ENCODE measurements around the gene EVL. TPM values are rescaled to one million over a fixed set of nuclear protein-coding genes. Genes with fewer than 3 reads are reported as not detected.

EVL gene
- total and polyA plus RNA-seq, 2 of the 8 experiments (the other 6 are each of a cell fraction or from before 2014, with no cell fraction given) = 30.7 to 64.6 TPM

DNA sequence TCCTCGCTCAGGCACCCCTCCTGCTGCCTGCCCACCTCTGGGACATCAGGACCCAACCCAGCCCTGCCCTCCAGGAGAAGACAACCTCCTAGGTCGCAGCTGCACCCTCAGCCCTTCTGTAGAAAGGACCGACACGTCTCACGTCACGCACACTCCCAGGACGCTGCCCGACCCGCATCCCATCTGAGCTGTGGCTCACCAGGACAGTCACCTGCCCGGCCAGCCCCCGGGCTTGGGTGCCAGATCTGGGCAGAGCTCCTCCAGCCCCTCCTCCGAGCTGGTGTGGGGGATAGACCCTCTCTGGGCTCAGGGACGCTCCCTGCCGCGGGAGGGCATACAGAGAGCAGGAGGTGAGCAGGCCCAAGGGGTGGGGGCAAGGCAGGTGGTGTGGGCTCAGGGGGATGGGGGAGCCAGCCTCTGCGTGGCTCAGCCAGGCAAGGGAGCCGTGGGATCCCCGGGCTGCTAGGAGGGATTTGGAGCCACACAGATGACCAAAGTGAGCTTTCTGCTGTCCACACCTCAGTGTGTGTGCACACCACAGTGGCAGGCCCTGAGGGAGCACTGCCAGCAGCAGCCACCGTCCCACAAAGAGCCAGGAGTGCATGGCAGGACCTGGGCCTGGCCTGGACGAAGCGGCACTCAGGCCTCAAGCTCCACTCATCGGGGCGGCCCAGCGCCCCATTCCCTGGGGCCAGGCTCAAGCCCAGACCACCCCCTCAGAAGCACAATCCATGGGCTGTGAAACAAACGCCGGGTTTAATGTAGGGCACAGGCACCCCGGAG, 80.7 kb downstream of the EVL start:
- no peak overlapping the region for H2AFZ ChIP-seq (ENCODE audit: low read length)
- no peak overlapping the region for H2BK20ac ChIP-seq (ENCODE audit: low read length)
- H4K91ac ChIP-seq (replicated peaks; ENCODE audit: insufficient read length, low read length) = no peak overlapping the region
- H2AK5ac ChIP-seq (ENCODE audit: low read depth, low read length) = no peak overlapping the region
- no peaks in the 10 kb centered on the region for H3K79me1 ChIP-seq (ENCODE audit: low read depth, low read length)
- POLR2A ChIA-PET (ENCODE audit: partially characterized antibody) = interaction anchor here (1.5 kb wide), 1 partner anchor 8 kb away, joined by 3 read pairs; no protein-coding TSS in a partner anchor
- no peaks in the 10 kb centered on the region for H3K27me3 ChIP-seq (replicated peaks in 1 of 4; ENCODE audit: control insufficient read depth in 3 of 4, extremely low read depth in 1 of 4, insufficient read depth in 3 of 4, low read length in 3 of 4)
- no peak overlapping the region for H2BK120ac ChIP-seq (replicated peaks; ENCODE audit: low read depth, low read length)
- no peak overlapping the region for H3K4me2 ChIP-seq (ENCODE audit: insufficient read depth in 1 of 2, low read depth in 2 of 2, low read length in 2 of 2)
- H3K4ac ChIP-seq (replicated peaks; ENCODE audit: insufficient read length, low read depth, low read length) = no peak overlapping the region
- H3K9ac ChIP-seq (replicated peaks in 1 of 4; ENCODE audit: extremely low read depth in 1 of 4, low read depth in 3 of 4, low read length in 3 of 4) = no peak overlapping the region
- no peak overlapping the region for H4K5ac ChIP-seq (ENCODE audit: insufficient read length, low read depth, low read length)
- H4K20me1 ChIP-seq (replicated peaks in 1 of 2; ENCODE audit: control insufficient read depth in 1 of 2, insufficient read depth in 2 of 2, low read length in 2 of 2) = peaks cover 0 to 7% of the 10 kb centered on the region in 2 experiments
- peaks cover 0 to 5% (median 3%) of the 10 kb centered on the region in 4 experiments; a peak in 4 of 7 replicates for H3K4me1 ChIP-seq (replicated peaks in 1 of 4; ENCODE audit: control insufficient read depth in 3 of 4, insufficient read depth in 4 of 4, low read length in 3 of 4)
- no peak overlapping the region for H2BK15ac ChIP-seq (ENCODE audit: low read length)
- FAIRE-seq (no peak), DNase-seq (ENCODE audit: low read depth in 1 of 2, low spot score in 2 of 2) (no peak)
- 0 out of 8 replicates have a peak, but pooled peaks cover 0 to 3% (median 0%) of the 10 kb centered on the region in 4 experiments for H3K36me3 ChIP-seq (ENCODE audit: control insufficient read depth in 2 of 4, insufficient read depth in 4 of 4, low read length in 3 of 4)
- H3K79me2 ChIP-seq (ENCODE audit: control insufficient read depth in 1 of 2, insufficient read depth in 2 of 2, low read length in 2 of 2) = no peaks in the 10 kb centered on the region; a peak in 1 of 4 replicates
- H3K9me3 ChIP-seq (ENCODE audit: insufficient read depth in 2 of 2, low read depth in 1 of 2, low read length in 1 of 2) = no peaks in the 10 kb centered on the region
- WGBS, 2 experiments (ENCODE audit: extremely low coverage in 1 of 2, insufficient coverage in 1 of 2, insufficient read length in 1 of 2, insufficient replicate concordance in 2 of 2, low coverage in 1 of 2, low lambda C conversion rate in 2 of 2, missing lambda C conversion rate in 1 of 2) = 90% methylated on average over 23 of the region's 27 CpGs; no CpG with 5 or more reads in 1 of the 2 experiments
- H3K23me2 ChIP-seq (ENCODE audit: low read depth, low read length) = no peaks in the 10 kb centered on the region
- H2BK12ac ChIP-seq (ENCODE audit: low read depth, low read length) = no peak overlapping the region; the same call in 1 of the 2 replicates
- H3K14ac ChIP-seq (ENCODE audit: insufficient read length) = no peak overlapping the region
- no peak overlapping the region for H3K23ac ChIP-seq (ENCODE audit: insufficient read length)
- CTCF ChIA-PET (ENCODE audit: partially characterized antibody) = interaction anchor here (1.3 to 22.9 kb wide), 5 partner anchors 9 to 38 kb away, joined by 3 to 307 read pairs (median 6); partner anchors contain the start of gene DEGS2
- H3K27ac ChIP-seq (ENCODE audit: low read depth, low read length) = no peak overlapping the region
- peak overlapping the region; percentile 14 for H4K8ac ChIP-seq (ENCODE audit: extremely low read depth, insufficient read depth, low read length)
- 0 out of 2 replicates have a peak overlapping the region, but pooled peaks have one; percentile 35 for H2BK5ac ChIP-seq (ENCODE audit: low read depth, low read length)
- H3K4me3 ChIP-seq (ENCODE audit: extremely low read depth in 1 of 4, insufficient read depth in 2 of 4, low read depth in 3 of 4, low read length in 4 of 4) = no peak overlapping the region
- no peak overlapping the region for H3K18ac ChIP-seq (ENCODE audit: extremely low read depth, low read length)
- H3K56ac ChIP-seq (replicated peaks; ENCODE audit: insufficient read length, low read depth, low read length) = no peak overlapping the region

Measured in H1 (cell line).